Prostate gland (tissue), 2 donors: ENCODE data around the gene SHCBP1L.

Source experiments
- CTCF ChIP-seq, 4 experiments: fragments of 200-600 bp in 2 of 4; fragments of 450-650 bp in 2 of 4; sonication (generic) in 2 of 4; IDR thresholded peaks; 1 replicate in 3 of 4; 2 replicates in 1 of 4; pipeline ENCODE4 v1.5.1; 2016 to 2019; ENCODE audit warnings: antibody characterized with exemption in 4 of 4, mild to moderate bottlenecking in 2 of 4, moderate library complexity in 2 of 4
- POLR2A ChIP-seq: fragments of 450-650 bp; IDR thresholded peaks from one replicate; pipeline ENCODE4 v1.6.1; 2016; ENCODE audit warnings: antibody characterized with exemption, mild to moderate bottlenecking

- TF ChIP-seq POLR2A (no peak), CTCF (IDR thresholded peaks at IDR 0.05) (no peak)
Measured at GRCh38 chr1:182993746-182994145, 40.8 kb upstream of the SHCBP1L start.
